HepG2 (cell line): ENCODE results near the gene PRDM15. TPM values are rescaled to one million over a fixed set of nuclear protein-coding genes. Genes with fewer than 3 reads are reported as not detected.

Experiments used
- ARID4A ChIP-seq: sonication (generic); formaldehyde crosslinking; IDR thresholded peaks from 2 replicates; pipeline ENCODE4 v1.5.0; 2020; ENCODE audit warnings: mild to moderate bottlenecking, missing genetic modification reagents, borderline replicate concordance
- ARNT2 ChIP-seq: sonication (generic); formaldehyde crosslinking; IDR thresholded peaks from 2 replicates; pipeline ENCODE4 v1.8.0; 2022; ENCODE audit warnings: mild to moderate bottlenecking, low read depth, missing genetic modification reagents, moderate library complexity
- HDAC1 ChIP-seq: sonication (generic); formaldehyde crosslinking; IDR thresholded peaks from 2 replicates; pipeline ENCODE4 v1.5.1; 2020; ENCODE audit warnings: mild to moderate bottlenecking, missing genetic modification reagents
- HDAC2 ChIP-seq: sonication (generic); formaldehyde crosslinking; IDR thresholded peaks from 2 replicates; pipeline ENCODE4 v1.4.0; 2020; ENCODE audit warnings: missing genetic modification reagents
- HMG20B ChIP-seq: conservative IDR thresholded peaks from 2 replicates; pipeline ENCODE4 v1.6.1; 2016; ENCODE audit warnings: missing genetic modification reagents, missing compliant biosample characterization
- IRF2 ChIP-seq: IDR thresholded peaks from 2 replicates; pipeline ENCODE4 v1.6.1; 2018; ENCODE audit warnings: missing genetic modification reagents, missing compliant biosample characterization
- ISL2 ChIP-seq: sonication (generic); formaldehyde crosslinking; IDR thresholded peaks from 2 replicates; pipeline ENCODE4 v1.5.0; 2020; ENCODE audit warnings: missing genetic modification reagents
- MEIS1 ChIP-seq: sonication (generic); formaldehyde crosslinking; IDR thresholded peaks from 2 replicates; pipeline ENCODE4 v1.9.0; 2021; ENCODE audit warnings: mild to moderate bottlenecking, missing genetic modification reagents, moderate library complexity, borderline replicate concordance
- NR2F6 ChIP-seq, 2 experiments: IDR thresholded peaks; 2 replicates each; pipeline ENCODE4 v1.6.1; 2016; ENCODE audit warnings: antibody characterized with exemption in 1 of 2, mild to moderate bottlenecking in 1 of 2
- SMAD3 ChIP-seq: sonication (generic); formaldehyde crosslinking; IDR thresholded peaks from 2 replicates; pipeline ENCODE4 v1.4.0; 2020; ENCODE audit warnings: missing genetic modification reagents
- THAP11 ChIP-seq: IDR thresholded peaks from 2 replicates; pipeline ENCODE4 v1.6.1; 2016; ENCODE audit warnings: missing biosample characterization, missing genetic modification reagents
- ZMYM2 ChIP-seq: sonication (generic); formaldehyde crosslinking; IDR thresholded peaks from 2 replicates; pipeline ENCODE4 v1.8.0; 2022; ENCODE audit warnings: mild to moderate bottlenecking, missing genetic modification reagents
- ZNF224 ChIP-seq: sonication (generic); formaldehyde crosslinking; IDR thresholded peaks from 2 replicates; pipeline ENCODE4 v1.5.0; 2020; ENCODE audit warnings: mild to moderate bottlenecking, missing genetic modification reagents
- ZNF256 ChIP-seq: sonication (generic); formaldehyde crosslinking; conservative IDR thresholded peaks from 2 replicates; pipeline ENCODE4 v1.4.0; 2020; ENCODE audit warnings: missing genetic modification reagents
- ZNF775 ChIP-seq: sonication (generic); formaldehyde crosslinking; IDR thresholded peaks from 2 replicates; pipeline ENCODE4 v1.4.0; 2020; ENCODE audit warnings: missing genetic modification reagents, mild to moderate bottlenecking, moderate library complexity, borderline replicate concordance
- polyA plus RNA-seq, 8 experiments: library from polyadenylated mRNA; depleted of rRNA in 3 of 8; stranded (reverse) in 7 of 8; unstranded in 1 of 8; fragments of >200 nt; fragmentation: Illumina TruSeq in 4 of 8; extraction: Trizol in 4 of 8; gene quantifications; 2 replicates each; pipeline versions ENCODE4 v1.2.1 to v1.2.3, GENCODE V29; 2011 to 2016; ENCODE audit warnings: low read depth in 4 of 8, missing spikeins in 1 of 8, mixed read lengths in 1 of 8; ENCODE audit not compliant: insufficient read depth in 1 of 8
- total RNA-seq, 5 experiments: library from RNA; depleted of rRNA; stranded (reverse); fragments of >200 nt; fragmentation: Illumina TruSeq; extraction: Trizol; gene quantifications; 2 replicates each; pipeline ENCODE4 v1.2.3, GENCODE V29; 2016; ENCODE audit warnings: low read depth in 1 of 5
- TF ChIP-seq, protein P1 (sequence below): IDR thresholded peaks from 2 replicates; pipeline ENCODE4 v1.6.1; 2016; ENCODE audit warnings: low read depth, borderline replicate concordance
- TF ChIP-seq, protein P2 (sequence below): sonication (generic); formaldehyde crosslinking; IDR thresholded peaks from 2 replicates; pipeline ENCODE4 v1.4.0; 2020; ENCODE audit warnings: missing genetic modification reagents

The PRDM15 gene
- total and polyA plus RNA-seq, 2 of the 13 experiments (the other 11 are each of a cell fraction or from before 2014, with no cell fraction given), result 4.0 to 6.9 TPM

DNA sequence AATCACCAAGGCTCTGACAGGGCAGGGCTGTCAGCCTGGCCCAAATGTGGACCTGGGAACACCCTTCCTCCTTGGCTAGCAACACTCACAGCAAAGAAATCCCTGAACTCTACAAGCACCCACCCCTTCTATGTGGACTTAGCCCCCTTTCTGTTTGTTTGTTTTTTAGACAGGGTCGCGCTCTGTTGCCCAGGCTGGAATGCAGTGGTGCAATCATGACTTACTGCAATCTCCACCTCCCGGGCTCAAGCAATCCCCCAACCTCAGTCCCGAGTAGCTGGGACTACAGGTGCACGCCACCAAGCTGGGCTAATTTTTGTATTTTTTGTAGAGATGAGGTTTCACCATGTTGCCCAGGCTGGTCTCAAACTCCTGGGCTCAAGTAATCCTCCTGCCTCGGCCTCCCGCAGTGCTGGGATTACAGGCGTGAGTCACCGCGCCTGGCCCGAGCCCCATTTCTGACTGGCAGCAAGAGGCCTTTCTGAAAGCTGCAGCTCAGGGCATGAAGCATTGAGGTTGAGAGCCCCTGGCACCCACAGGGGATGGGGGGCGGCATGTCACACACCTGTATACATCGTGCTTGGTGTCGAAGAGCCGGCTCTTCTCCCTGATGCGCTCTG lies 128.5 kb downstream of the PRDM15 start (continued):
- TF ChIP-seq ARID4A, result peak; percentile 78; the same call in 1 of the 2 replicates
- TF ChIP-seq ISL2, result peak; percentile 58; the same call in 1 of the 2 replicates
- TF ChIP-seq HDAC2 (CRISPR knock-in tag), result peak; percentile 82
- TF ChIP-seq IRF2 (CRISPR knock-in tag), result peak; percentile 24; the same call in 1 of the 2 replicates
- TF ChIP-seq ARNT2 (CRISPR knock-in tag), result no peak
- peak; percentile 55; the same call in 1 of the 2 replicates for TF ChIP-seq MEIS1 (CRISPR knock-in tag)
- peak; percentile 80; the same call in 1 of the 2 replicates for TF ChIP-seq HDAC1
- TF ChIP-seq ZMYM2, result peak; percentile 87
- peak; percentile 64; the same call in 1 of the 2 replicates for TF ChIP-seq SMAD3 (CRISPR knock-in tag)
- TF ChIP-seq, protein P1, sequence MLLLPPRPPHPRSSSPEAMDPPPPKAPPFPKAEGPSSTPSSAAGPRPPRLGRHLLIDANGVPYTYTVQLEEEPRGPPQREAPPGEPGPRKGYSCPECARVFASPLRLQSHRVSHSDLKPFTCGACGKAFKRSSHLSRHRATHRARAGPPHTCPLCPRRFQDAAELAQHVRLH, result 0 out of 2 replicates have a peak, but pooled peaks have one; percentile 70
- TF ChIP-seq ZNF775, result no peak
- TF ChIP-seq ZNF256, result no peak
- 0 out of 2 replicates have a peak, but pooled peaks have one; percentile 48 for TF ChIP-seq HMG20B (CRISPR knock-in tag)
- no peak for TF ChIP-seq ZNF224 (CRISPR knock-in tag)
- TF ChIP-seq, protein P2, sequence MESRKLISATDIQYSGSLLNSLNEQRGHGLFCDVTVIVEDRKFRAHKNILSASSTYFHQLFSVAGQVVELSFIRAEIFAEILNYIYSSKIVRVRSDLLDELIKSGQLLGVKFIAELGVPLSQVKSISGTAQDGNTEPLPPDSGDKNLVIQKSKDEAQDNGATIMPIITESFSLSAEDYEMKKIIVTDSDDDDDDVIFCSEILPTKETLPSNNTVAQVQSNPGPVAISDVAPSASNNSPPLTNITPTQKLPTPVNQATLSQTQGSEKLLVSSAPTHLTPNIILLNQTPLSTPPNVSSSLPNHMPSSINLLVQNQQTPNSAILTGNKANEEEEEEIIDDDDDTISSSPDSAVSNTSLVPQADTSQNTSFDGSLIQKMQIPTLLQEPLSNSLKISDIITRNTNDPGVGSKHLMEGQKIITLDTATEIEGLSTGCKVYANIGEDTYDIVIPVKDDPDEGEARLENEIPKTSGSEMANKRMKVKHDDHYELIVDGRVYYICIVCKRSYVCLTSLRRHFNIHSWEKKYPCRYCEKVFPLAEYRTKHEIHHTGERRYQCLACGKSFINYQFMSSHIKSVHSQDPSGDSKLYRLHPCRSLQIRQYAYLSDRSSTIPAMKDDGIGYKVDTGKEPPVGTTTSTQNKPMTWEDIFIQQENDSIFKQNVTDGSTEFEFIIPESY (CRISPR knock-in tag), result peak; percentile 69; the same call in 1 of the 2 replicates
- peak; percentile 44; the same call in 1 of the 2 replicates for TF ChIP-seq THAP11 (CRISPR knock-in tag)
- peak; percentile 42; the same call in 1 of the 2 replicates for TF ChIP-seq NR2F6 (IDR thresholded peaks at IDR 0.05)
- peak; percentile 81 for TF ChIP-seq NR2F6 (CRISPR knock-in tag; IDR thresholded peaks at IDR 0.05)
